ENCODE results near the gene MEF2D.

The MEF2D gene

GRCh38 chr1:156479093-156480015 is 21.2 kb downstream of the MEF2D start:
- ATAC-seq = no peak

GRCh38 chr1:156478250-156478627 is 22.3 kb downstream of the MEF2D start:
- TF ChIP-seq ZNF565 (CRISPR knock-in tag; conservative IDR thresholded peaks at IDR 0.05; ENCODE audit: low read depth) = no peak
- TF ChIP-seq RARB (CRISPR knock-in tag; IDR thresholded peaks at IDR 0.05) = no peak
- TF ChIP-seq CSRNP3 (CRISPR knock-in tag; IDR thresholded peaks at IDR 0.05) = no peak
- no peak for TF ChIP-seq TOX (CRISPR knock-in tag; IDR thresholded peaks at IDR 0.05; ENCODE audit: borderline replicate concordance)
- TF ChIP-seq ISL1 (CRISPR knock-in tag; IDR thresholded peaks at IDR 0.05) = no peak
- no peak for TF ChIP-seq SNAI2 (CRISPR knock-in tag; IDR thresholded peaks at IDR 0.05)
- TF ChIP-seq TSHZ2 (CRISPR knock-in tag; IDR thresholded peaks at IDR 0.05) = no peak
- TF ChIP-seq ZC3H10 (CRISPR knock-in tag; IDR thresholded peaks at IDR 0.05) = no peak
- no peak for TF ChIP-seq ZFP3 (CRISPR knock-in tag; IDR thresholded peaks at IDR 0.05)
- no peak for TF ChIP-seq OSR1 (CRISPR knock-in tag; IDR thresholded peaks at IDR 0.05)
- no peak for TF ChIP-seq CREB5 (CRISPR knock-in tag; IDR thresholded peaks at IDR 0.05; ENCODE audit: low read depth)
- no peak for TF ChIP-seq PPARA (CRISPR knock-in tag; IDR thresholded peaks at IDR 0.05; ENCODE audit: borderline replicate concordance)
- no peak for TF ChIP-seq GLIS3 (CRISPR knock-in tag; IDR thresholded peaks at IDR 0.05)
- TF ChIP-seq ZNF8 (CRISPR knock-in tag; IDR thresholded peaks at IDR 0.05) = no peak
- no peak for TF ChIP-seq BACH2 (CRISPR knock-in tag; IDR thresholded peaks at IDR 0.05; ENCODE audit: borderline replicate concordance)
- no peak for TF ChIP-seq ZNF70 (CRISPR knock-in tag; IDR thresholded peaks at IDR 0.05)
- TF ChIP-seq CSDC2 (CRISPR knock-in tag; IDR thresholded peaks at IDR 0.05) = no peak
- no peak for ATAC-seq

More at GRCh38 chr1:156479093-156480015, 21.2 kb downstream of the MEF2D start:
- no peak for TF ChIP-seq ZNF8 (CRISPR knock-in tag; IDR thresholded peaks at IDR 0.05)
- TF ChIP-seq ZFP3 (CRISPR knock-in tag; IDR thresholded peaks at IDR 0.05) = no peak
- TF ChIP-seq ZFP30 (CRISPR knock-in tag; IDR thresholded peaks at IDR 0.05) = no peak
- TF ChIP-seq CSDC2 (CRISPR knock-in tag; IDR thresholded peaks at IDR 0.05) = no peak
- no peak for TF ChIP-seq ZNF565 (CRISPR knock-in tag; conservative IDR thresholded peaks at IDR 0.05; ENCODE audit: low read depth)
- TF ChIP-seq RARB (CRISPR knock-in tag; IDR thresholded peaks at IDR 0.05) = no peak
- TF ChIP-seq CSRNP3 (CRISPR knock-in tag; IDR thresholded peaks at IDR 0.05) = no peak
- no peak for TF ChIP-seq CREB5 (CRISPR knock-in tag; IDR thresholded peaks at IDR 0.05; ENCODE audit: low read depth)
- no peak for TF ChIP-seq TOX (CRISPR knock-in tag; IDR thresholded peaks at IDR 0.05; ENCODE audit: borderline replicate concordance)
- TF ChIP-seq ZNF70 (CRISPR knock-in tag; IDR thresholded peaks at IDR 0.05) = no peak
- no peak for TF ChIP-seq BACH2 (CRISPR knock-in tag; IDR thresholded peaks at IDR 0.05; ENCODE audit: borderline replicate concordance)
- TF ChIP-seq POU6F1 (CRISPR knock-in tag; IDR thresholded peaks at IDR 0.05; ENCODE audit: borderline replicate concordance, low read depth) = no peak
